HG03354 (cell line): ENCODE data around the gene TMEM41B.

Source experiments
- ATAC-seq: cut with Tn5 transposase; IDR thresholded peaks from one replicate; pipeline ENCODE4 v1.9.1; 2021; ENCODE audit warnings: mild to moderate bottlenecking; ENCODE audit not compliant: unreplicated experiment, poor library complexity, severe bottlenecking

Gene TMEM41B

DNA sequence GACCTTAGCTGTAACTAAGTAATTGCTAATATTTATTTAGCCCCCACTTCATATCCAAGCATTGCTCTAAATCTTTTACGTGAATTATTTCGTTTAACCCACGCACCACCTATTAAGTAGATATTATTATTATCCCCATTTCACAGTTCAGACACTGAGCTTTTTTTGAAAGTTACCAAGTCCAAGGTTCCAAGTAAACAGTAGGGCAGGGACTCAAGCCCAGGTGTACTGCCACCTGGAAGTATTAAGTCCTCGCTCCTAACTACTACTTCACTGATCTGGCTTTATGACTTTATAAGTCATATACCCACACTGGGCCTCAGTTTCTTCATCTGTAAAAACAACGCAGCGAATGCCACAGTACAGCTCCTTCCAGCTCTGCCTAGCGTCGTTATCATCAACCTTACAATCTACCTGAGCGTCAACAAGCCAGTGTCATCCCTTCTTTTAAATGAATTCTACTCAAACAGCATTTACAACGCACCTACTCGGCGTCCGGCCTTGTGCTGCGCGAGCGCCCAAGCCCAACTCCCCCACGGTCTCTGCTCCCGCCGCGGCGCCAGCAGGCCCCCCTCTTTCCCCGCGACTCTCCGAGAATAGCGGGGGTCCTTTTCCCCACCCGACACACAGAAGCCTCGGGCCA lies 624 bp downstream of the TMEM41B start:
- ATAC-seq = peak; percentile 13

DNA sequence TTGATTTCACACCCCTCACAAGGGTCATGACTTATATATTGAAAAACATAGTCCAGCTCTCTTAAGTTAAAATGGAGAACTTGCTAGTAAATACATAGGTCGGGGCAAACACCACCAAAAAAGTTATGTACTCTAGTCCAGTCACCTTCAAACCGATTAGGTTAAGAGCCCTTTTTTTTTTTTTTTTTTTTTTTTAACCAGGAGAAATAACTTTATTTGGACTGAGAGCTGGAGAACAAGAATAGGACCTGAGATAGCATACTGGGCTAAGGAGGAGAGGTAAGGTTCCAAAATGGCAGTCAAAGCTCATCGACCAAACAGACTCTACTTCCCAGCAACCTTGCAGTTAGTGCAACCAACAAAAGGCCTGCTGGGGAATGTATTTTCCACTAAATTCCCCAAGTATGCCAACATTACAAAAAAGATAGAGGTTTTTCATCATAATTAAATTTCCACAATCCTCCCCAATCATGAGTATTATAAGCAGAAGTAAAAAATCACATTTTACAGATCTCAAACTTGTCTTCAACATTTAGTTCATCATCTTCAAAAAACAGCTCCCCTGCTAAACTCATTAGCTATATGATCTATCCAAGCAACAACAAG lies 3.8 kb downstream of the TMEM41B start:
- no peak for ATAC-seq

DNA sequence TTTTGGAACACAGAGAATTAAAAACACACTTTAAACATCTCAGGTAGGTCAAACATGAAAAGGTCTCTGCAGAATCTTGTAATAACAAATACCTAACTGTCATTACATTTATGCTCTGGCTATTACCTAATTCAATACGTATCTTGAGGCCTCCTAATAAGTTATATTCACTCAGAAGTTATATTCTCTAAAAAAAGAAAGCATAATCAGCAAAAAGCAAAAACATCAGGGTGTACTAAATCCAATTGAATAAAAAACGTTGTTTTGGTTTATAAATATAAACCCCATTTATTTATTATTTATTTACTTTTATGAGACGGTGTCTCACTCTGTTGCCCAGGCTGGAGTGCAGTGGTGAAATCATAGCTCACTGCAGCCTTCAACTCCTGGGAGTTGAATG lies 10.2 kb downstream of the TMEM41B start:
- ATAC-seq = no peak

DNA sequence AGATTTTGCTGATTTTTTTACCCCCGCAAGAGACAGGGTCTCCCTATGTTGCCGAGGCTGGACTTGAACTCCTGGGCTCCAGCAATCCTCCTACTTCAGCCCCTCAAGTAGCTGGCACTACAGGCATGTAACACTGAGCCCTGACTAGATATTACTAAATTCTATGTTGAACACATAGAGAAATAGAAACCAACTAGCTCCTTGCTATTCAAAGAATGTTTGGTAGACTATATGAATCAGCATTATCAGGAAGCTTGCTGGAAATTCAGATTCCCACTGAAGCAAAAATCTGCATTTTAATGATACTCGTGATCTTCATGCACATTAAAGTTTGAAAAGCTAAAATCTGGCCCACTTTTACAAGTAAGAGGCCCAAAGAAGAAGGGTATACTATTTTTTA lies 11.9 kb downstream of the TMEM41B start:
- no peak for ATAC-seq

DNA sequence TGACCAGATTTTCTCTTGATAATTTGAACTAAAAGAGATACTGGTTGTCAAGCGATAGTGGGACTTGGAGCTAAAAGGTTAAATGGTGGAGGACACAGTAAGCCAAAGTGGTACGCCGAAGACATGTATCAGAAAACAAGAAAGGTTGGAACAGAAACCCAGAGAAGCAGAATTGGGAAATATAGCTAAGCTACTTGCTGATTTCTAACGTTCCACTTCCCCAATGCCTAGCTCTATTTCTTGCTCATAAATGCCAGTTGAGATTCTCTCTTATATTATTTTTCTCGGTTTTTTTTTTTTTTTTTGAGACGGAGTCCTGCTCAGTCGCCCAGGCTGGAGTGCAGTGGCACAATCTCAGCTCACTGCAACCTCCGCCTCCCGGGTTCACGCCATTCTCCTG lies 12.7 kb downstream of the TMEM41B start:
- no peak for ATAC-seq

DNA sequence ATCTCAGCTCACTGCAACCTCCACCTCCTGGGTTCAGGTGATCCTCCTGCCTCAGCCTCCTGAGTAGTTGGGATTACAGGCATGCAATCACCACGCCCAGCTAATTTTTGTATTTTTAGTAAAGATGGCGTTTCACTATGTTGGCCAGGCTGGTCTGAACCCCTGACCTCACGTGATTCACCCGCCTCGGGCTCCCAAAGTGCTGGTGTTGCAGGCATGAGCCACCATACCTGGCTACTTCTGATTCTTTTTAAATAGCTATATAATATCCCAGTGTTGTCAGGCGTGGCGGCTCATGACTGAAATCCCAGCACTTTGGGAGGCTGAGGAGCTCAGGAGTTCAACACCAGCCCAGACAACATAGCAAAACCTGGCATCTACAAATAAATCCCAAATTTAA lies 20.7 kb downstream of the TMEM41B start:
- no peak for ATAC-seq

DNA sequence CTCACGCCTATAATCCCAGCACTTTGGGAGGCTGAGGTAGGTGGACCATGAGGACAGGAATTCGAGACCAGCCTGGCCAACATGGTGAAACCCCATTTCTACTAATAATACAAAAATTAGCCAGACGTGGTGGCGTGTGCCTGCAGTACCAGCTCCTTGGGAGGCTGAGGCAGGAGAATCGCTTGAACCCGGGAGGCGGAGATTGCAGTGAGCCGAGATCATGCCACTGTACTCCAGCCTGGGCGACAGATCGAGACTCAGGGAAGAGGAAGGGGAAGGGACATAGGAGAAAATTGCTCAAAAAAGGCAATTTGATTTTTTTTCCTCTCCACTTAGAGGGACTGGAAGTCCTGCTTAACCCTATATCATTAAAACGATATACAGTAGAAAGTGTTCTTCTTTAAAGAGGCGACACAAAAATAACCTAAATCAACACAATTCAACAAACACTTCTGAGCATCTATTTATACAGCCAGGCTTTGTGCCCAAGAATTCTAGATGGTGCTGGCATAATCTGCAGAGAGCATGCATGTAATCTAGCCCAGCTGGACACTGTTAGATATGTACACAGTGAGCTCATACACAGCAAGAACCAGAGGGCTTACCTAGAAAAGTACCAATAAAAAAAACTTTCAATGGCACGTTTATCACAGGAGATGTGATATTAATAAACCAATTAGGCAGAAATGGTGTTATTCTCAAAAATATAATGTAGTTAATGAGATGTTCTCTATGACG lies 28.4 kb downstream of the TMEM41B start:
- no peak for ATAC-seq

DNA sequence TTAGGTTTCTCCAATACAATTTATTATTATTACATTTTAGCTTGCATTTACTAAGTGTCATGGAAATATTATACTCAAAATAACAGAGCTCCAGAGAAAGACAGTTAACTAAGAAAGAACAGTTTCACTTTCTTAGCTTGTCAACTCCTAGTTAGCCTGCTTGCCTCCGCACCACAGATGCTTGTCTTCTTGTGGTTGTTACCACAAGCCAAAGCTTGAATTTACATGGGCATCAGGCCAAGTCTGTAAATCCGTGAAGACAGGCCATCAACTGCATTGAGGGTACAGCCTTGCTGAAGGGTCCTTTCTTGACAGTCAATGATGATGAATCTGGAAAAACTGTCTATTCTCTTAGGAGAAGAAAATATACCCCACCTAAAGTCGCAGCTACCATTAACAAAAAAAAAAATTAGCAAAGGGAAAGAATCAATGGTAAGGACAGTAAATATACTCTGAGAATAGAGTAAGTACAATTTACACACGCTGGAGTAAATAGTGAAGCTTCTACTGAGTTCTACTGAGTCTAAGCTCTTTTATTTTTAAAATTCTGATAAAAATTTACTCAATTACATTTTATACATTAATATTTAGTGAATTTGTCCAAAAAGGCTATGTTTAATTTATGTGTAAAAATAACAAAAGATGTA lies 33.6 kb downstream of the TMEM41B start:
- ATAC-seq = peak; percentile 93

DNA sequence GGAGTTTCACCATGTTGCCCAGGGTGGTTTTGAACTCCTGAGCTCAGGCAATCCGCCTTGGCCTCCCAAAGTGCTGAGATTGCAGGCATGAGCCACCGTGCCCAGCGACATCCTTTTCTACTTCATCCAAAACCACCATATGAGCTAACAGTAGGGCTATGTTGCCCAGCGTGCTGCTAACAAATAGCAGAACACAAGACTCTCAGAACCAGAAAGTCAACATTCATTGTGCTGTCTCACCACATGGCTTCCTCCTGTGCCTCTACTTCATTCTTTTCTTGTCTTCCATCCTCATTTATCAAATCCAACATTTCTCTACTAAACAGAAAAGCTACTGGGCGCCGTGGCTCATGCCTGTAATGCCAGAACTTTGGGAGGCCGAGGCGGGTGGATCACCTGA lies 37.2 kb downstream of the TMEM41B start:
- ATAC-seq = no peak

DNA sequence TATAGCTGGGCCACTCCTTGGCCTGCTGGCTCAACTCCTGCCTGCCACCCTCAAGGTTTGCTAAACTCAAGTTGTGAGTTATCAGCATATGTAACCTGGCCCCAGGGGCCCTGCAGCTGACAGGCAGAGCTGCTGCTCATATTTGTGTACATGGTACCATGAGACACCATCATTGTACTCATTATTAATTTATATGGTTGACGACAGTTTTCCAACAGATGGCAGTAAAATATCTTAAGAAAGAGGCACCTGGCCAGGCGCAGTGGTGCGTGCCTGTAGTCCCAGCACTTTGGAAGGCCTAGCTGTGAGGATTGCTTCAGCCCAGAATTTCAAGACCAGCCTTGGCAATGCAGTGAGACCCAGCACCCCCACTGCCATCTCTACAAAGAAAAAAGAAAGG lies 37.8 kb downstream of the TMEM41B start:
- ATAC-seq = no peak

DNA sequence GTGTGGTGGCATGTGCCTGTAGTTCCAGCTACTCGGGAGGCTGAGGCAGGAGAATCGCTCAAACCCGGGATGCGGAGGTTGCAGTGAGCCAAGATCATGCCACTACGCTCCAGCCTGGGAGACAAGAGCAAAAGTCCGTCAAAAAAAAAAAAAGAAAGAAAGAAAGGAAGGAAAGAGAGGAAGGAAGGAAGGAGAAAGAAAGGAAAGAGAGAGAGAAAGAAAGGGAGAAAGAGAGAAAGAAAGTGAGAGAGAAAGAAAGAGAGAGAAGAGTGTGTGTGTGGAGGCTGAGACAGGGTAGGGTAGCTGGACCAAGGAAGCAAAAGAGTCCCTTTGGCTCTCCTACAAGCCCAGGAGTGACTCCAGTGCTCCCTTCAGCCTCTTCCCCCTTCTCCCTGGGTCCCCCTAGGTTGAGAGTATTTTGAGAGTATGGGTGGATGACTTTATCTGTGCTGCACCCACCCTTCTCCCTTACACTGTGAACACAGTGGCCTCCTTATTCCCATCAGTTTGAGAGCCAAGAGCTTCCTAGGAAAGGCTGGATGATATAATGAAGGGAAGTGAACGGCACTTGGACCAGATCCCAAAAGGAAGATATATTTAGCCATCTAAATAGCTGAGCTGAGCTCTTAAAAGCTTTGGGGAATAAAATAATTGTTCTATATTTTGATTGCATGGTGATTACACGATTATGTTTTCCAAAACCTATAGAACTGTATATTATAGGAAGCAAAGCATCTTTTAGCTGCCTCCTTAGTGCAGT lies 39.7 kb downstream of the TMEM41B start:
- ATAC-seq = no peak

DNA sequence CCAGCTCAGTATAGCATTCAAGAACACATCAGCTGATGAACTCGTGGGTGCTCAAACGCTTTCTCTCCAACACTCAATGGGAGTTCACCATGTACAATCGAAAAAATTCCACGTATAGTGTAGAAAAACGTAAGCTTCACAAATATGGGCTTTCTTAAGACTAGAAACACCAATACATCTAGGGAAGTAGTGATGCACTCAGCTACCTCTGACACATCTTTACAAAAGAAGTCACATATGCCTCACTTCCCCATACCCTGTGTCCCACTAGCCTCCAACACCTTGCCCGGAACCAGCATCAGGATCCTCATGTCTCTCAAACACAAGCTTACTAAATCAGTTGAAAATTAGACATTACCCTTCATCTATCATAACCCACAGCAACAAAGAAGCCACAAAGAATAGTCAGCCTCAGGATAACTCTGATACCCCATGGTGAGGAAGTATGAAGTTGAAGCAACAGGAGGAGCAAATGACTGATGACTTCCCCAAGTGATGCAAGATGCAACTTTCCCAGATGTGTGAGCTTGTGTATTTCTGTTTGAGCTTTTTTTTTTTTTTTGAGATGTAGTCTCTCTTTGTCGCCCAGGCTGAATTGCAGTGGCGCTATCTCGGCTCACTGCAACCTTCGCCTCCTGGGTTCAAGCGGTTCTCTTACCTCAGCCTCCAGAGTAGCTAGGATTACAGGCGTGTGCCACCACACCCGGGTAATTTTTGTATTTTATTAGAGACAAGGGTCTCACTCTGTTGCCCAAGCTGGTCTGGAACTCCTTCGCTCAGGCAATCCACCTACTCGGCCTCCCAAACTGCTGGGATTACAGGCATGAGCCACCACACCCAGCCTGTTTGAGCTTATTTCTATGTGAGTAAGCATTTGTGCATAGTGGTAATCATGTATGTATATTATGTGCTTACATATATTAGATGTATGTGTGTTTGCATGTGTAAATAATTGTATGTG lies 40.7 kb downstream of the TMEM41B start:
- no peak for ATAC-seq

DNA sequence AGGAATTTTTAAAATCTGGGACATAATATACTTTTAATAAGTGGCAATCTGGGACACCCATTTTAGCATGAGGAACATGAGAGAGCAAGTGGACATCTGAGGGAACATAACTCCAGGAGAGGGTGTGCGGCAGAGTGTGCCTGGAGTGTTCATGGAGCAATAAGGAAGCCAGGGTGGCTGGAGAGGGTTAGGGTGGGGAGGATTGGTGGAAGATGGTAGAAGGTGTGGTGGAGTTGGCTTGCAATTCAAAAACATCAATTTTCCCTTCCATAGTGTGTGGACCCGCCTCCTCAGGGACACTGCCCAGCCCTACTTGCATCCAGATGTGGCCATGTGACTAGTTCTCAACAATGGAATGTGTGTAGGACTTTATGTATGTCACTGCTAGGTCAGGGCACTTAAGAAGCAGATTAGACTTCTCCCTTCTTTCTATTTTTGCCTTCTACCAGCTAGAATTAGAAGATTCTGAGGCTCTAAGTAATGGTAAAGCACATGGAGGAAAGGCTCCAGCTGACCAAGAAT lies 44.8 kb downstream of the TMEM41B start:
- ATAC-seq = no peak

DNA sequence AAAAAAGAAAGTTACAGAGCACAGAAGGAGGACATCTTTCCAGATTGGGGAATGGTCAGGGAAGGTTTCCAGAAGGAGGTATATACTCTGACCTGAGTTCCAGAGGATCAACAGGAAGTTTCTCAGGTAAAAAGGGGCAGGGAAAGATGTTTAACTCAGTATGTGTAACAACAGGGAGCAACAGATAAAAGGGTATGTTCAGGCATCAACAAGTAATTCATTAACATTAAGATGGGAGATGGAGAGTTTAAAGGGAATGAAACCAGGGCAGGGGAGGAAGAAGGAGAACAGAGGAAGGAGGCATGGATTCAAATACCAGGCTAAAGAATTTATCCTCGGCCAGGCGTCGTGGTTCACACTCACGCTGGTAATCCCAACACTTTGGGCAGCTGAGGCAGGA lies 46.7 kb downstream of the TMEM41B start:
- no peak for ATAC-seq

DNA sequence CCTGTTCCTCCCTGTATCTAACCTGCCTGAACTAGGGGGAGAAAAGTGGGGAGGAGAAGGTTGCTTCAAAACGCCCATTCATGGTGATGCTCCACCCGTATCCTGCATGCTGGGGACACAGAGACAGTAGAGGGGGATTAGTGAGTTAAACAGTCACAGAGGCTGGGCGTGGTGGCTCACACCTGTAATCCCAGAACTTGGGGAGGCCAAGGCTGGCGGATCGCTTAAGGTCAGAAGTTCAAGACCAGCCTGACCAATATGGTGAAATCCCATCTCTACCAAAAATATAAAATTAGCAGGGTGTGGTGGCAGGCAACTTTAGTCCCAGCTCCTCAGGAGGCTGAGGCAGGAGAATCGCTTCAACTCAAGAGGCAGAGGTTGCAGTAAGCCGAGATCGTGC lies 47.5 kb downstream of the TMEM41B start:
- no peak for ATAC-seq

DNA sequence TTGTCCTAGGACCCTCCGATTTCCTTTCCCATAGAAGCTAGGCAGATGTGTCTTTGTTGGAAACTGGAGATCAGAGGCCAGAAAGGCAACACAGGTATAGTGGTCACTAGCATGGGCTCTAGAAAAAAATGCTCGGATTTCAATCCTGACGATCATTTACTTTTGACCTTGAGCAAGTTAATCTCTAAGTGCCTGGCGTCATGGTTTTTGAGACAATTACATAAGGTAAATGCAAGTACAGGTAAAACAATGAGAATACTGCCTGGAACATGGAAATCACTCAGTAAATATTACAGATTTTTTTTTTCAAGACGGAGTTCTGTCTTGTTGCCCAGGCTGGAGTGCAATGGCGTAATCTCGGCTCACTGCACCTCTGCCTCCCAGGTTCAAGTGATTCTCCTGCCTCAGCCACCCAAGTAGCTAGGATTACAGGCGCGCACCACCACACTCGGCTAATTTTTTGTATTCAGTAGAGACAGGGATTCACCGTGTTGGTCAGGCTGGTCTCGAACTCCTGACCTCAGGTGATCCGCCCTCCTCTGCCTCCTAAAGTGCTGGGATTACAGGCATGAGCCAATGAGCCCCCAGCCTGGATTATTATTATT lies 48.2 kb downstream of the TMEM41B start:
- no peak for ATAC-seq

DNA sequence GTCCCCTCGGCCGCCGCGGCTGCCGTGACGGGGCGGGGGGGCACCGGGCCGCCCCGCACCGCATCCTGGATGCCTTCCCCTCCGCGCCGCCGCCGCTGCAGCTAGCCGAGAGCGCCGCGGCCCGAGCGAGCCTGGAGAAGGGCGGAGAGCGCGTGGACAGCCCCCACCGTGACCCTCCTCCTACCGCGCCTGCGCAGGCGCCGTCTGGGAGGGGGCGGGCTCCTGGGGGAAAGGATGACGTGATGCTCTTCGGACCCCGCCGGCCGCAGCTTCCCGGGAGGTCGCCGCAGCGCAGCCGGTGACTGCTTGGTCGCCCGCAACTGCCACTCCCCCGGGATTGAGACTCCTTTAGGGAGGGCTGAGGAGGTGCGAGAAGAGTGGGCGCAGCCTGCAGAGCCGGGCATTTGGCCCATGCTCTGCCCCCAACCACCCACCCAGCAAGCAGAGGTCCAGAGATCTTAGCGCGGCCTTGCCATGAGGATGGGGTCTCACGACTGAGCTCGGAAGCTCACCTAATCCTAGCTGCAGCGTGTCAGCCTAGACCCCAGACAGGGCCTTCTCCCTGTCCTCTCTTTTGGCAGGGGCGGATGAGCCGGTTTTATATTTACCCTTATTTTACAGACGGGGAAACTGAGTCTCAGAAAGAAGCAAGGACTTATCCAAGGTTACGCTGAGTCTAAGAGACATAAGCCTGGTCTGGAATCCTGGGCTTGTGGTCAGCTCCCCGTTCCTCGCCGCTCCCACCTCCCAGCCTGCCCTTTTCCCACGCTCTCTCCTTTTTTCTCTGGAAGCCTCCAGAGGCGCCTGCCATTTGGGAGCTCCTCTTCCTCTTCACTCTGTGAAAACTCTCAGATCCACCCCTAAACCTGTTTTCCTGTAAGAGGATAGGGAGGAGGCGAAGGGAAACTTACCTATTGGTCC lies 48.9 kb downstream of the TMEM41B start, which contains the start of gene DENND5A:
DENND5A (minus strand) TSS at position 140 of the 921 bp plus-strand sequence. CDS start 281 bp downstream, outside the sequence.
- ATAC-seq = peak; percentile 27
